Measurements from ENCODE around the gene MPPED2. TPM values are rescaled to one million over a fixed set of nuclear protein-coding genes. Genes with fewer than 3 reads are reported as not detected.
A peak's percentile ranks its signal among the peaks of the same experiment; 100 is the strongest.

MPPED2 gene
- total RNA-seq, 1 donor from 2014 or later, result 179 TPM

- no peak for TF ChIP-seq CTCF (IDR thresholded peaks at IDR 0.05; ENCODE audit: unreplicated experiment)
- H3K27me3 Mint-ChIP-seq (ENCODE audit: low read depth), result no peaks in the 10 kb centered on the region
- H3K36me3 Mint-ChIP-seq, result peaks cover 25% of the 10 kb centered on the region
- peaks cover 30% of the 10 kb centered on the region for H3K4me1 Mint-ChIP-seq
- peak overlapping the region; percentile 85 for H3K27ac Mint-ChIP-seq
- no peak overlapping the region for H3K4me3 Mint-ChIP-seq
- H3K9me3 Mint-ChIP-seq, result peaks cover 13% of the 10 kb centered on the region
- DNase-seq (ENCODE audit: low spot score in 2 of 2, unreplicated experiment in 2 of 2), result no peak
Observed at GRCh38 chr11:30435488-30435887, 150.7 kb downstream of the MPPED2 start.

GRCh38 chr11:30434901-30435300 lies 151.3 kb downstream of the MPPED2 start:
- peaks cover 30% of the 10 kb centered on the region for H3K4me1 Mint-ChIP-seq
- no peaks in the 10 kb centered on the region for H3K27me3 Mint-ChIP-seq (ENCODE audit: low read depth)
- TF ChIP-seq CTCF (IDR thresholded peaks at IDR 0.05; ENCODE audit: unreplicated experiment), result no peak
- no peak for DNase-seq (ENCODE audit: low spot score in 2 of 2, unreplicated experiment in 2 of 2)
- peaks cover 13% of the 10 kb centered on the region for H3K9me3 Mint-ChIP-seq
- H3K4me3 Mint-ChIP-seq, result no peak overlapping the region
- peak overlapping the region; percentile 85 for H3K27ac Mint-ChIP-seq
- peaks cover 25% of the 10 kb centered on the region for H3K36me3 Mint-ChIP-seq

GRCh38 chr11:30433831-30434230 lies 152.3 kb downstream of the MPPED2 start:
- Mint-ChIP-seq H3K27me3 (ENCODE audit: low read depth) (no peaks in the 10 kb centered on the region), H3K4me1 (peaks cover 41% of the 10 kb centered on the region), H3K4me3 (no peak overlapping the region), H3K9me3 (peaks cover 11% of the 10 kb centered on the region), H3K36me3 (peaks cover 20% of the 10 kb centered on the region), H3K27ac (no peak overlapping the region)
- DNase-seq (ENCODE audit: low spot score in 2 of 2, unreplicated experiment in 2 of 2), result no peak
- TF ChIP-seq CTCF (IDR thresholded peaks at IDR 0.05; ENCODE audit: unreplicated experiment), result no peak

GRCh38 chr11:30432716-30433115 lies 153.4 kb downstream of the MPPED2 start:
- no peak overlapping the region for H3K4me3 Mint-ChIP-seq
- TF ChIP-seq CTCF (IDR thresholded peaks at IDR 0.05; ENCODE audit: unreplicated experiment), result no peak
- no peaks in the 10 kb centered on the region for H3K27me3 Mint-ChIP-seq (ENCODE audit: low read depth)
- peak overlapping the region; percentile 89 for H3K27ac Mint-ChIP-seq
- no peak for DNase-seq (ENCODE audit: low spot score in 2 of 2, unreplicated experiment in 2 of 2)
- peaks cover 12% of the 10 kb centered on the region for H3K36me3 Mint-ChIP-seq
- H3K4me1 Mint-ChIP-seq, result peaks cover 44% of the 10 kb centered on the region
- peaks cover 4% of the 10 kb centered on the region for H3K9me3 Mint-ChIP-seq

GRCh38 chr11:30432178-30432577 lies 154.0 kb downstream of the MPPED2 start:
- no peak for TF ChIP-seq CTCF (IDR thresholded peaks at IDR 0.05; ENCODE audit: unreplicated experiment)
- Mint-ChIP-seq H3K4me3 (no peak overlapping the region), H3K36me3 (peaks cover 11% of the 10 kb centered on the region), H3K27me3 (ENCODE audit: low read depth) (no peaks in the 10 kb centered on the region), H3K27ac (peak overlapping the region; percentile 89), H3K9me3 (peaks cover 4% of the 10 kb centered on the region), H3K4me1 (peaks cover 44% of the 10 kb centered on the region)
- DNase-seq (ENCODE audit: low spot score in 2 of 2, unreplicated experiment in 2 of 2), result no peak

Measured in mesothelial cell of epicardium (in vitro differentiated cells).